Measurements from ENCODE around the gene AMOT.
A peak's percentile ranks its signal among the peaks of the same experiment; 100 is the strongest.

Gene AMOT

DNA sequence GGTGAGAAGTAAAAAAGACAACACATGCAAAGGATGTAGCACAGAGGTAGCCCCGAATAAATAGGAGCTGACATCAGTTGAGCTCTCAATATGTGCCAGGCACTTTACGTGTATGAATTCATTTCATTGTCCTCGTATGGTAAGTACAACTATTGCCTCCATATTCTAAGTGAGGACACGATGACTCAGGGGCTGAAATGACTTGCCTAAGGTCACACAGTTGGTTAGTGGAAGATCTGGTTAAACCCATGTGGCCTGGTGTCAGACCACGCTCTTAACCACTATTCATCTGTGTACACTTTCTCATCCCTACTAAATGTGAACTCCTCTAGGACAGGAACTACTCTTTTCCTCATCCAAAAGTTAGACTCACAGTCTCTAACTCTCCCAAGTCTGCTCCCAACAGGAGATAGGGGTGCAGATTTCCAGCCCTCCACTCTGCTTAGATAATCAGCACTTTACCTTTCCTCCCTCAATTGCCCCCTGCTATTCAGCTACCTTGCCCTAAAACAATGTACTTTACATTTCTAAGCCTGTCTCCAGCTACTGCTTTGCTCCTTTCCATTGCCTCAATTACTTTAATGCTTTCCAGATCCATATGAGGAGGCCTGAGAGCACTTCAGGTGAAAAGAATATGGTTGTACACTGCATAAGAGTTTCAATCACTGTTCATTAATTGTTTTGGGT, 102.1 kb downstream of the AMOT start:
- no peak for DNase-seq (ENCODE audit: low spot score)

- no peak for DNase-seq (ENCODE audit: low spot score)
These were observed 104.3 kb downstream of the AMOT start for GRCh38 chrX:112736310-112736709.

DNA sequence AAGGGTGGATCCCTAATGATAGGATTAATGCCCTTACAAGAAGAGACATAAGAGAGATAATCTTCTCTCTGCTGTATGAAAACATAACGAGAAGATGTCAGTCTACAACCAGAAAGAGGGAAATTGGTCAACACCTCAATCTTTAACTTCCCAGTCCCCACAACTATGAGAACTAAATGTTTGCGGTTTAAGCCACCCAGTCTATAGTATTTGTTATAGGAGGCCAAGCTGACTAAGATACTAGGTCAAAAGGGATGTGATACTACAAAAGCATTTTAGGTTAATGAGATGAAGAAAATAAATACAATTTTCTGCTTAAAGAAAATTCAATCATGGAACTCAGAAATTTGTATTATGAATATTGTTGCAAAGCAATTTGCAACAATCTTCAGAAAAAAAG, 105.5 kb downstream of the AMOT start:
- no peak for DNase-seq (ENCODE audit: low spot score)

- peak; percentile 11 for DNase-seq (ENCODE audit: low spot score)
These were observed 106.3 kb downstream of the AMOT start for GRCh38 chrX:112734290-112734689.

DNA sequence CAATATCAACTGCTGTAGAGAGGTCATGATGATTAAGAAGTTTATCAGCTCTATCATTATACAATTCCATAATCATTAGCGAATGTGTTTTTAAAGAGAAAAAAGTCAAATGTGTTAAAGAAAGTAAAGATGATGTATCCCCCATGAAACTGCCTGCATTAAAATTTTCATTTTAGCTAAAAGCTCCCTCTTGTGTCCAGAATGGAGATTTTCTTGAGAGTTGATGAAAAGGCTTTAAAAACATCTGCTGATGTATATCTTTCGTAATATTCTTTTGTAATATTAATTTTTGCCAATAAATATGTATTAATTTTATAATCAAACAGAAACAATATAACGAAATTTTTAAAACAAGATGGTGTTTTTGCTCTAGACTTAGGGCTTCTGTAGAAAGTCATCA, 108.8 kb downstream of the AMOT start:
- DNase-seq (ENCODE audit: low spot score), result no peak

All from globus pallidus (tissue), 1 donor.